BJ (cell line): ENCODE data around the gene PLEKHD1. TPM values are rescaled to one million over a fixed set of nuclear protein-coding genes. Genes with fewer than 3 reads are reported as not detected.

ENCODE experiments used
- CTCF ChIA-PET: fragments of 350-600 bp; formaldehyde crosslinking; extraction: SDS; loops from one replicate; lab custom pipeline; 2021; ENCODE audit warnings: antibody characterized with exemption, inconsistent platforms; lab: Yijun Ruan, JAX
- POLR2A ChIA-PET: fragments of 300-600 bp; sonication (Branson Sonifier 250); formaldehyde crosslinking; extraction: SDS; loops from one replicate; lab custom pipeline; 2021; ENCODE audit warnings: antibody characterized with exemption; lab: Charles Lee
- DNase-seq: peaks from one replicate; pipeline ENCODE4 v3.0.0-alpha.2; 2011; ENCODE audit warnings: low read depth
- H3K27me3 ChIP-seq: 2 replicates; pipeline ENCODE4 v1.6.0; 2011; ENCODE audit warnings: low read length; ENCODE audit not compliant: control insufficient read depth, insufficient read depth
- H3K36me3 ChIP-seq: 2 replicates; pipeline ENCODE4 v1.5.1; 2011; ENCODE audit warnings: low read length; ENCODE audit not compliant: control insufficient read depth, insufficient read depth
- H3K4me3 ChIP-seq: 2 replicates; pipeline ENCODE4 v1.5.1; 2011; ENCODE audit warnings: low read depth, mild to moderate bottlenecking, control low read depth, low read length
- polyA plus RNA-seq: library from polyadenylated mRNA; depleted of rRNA; stranded (reverse); fragments of >200 nt; gene quantifications from 2 replicates; pipeline ENCODE4 v1.2.3, GENCODE V29; 2011
- TF ChIP-seq, protein P1 (sequence below): IDR thresholded peaks from 2 replicates; pipeline ENCODE4 v1.5.1; 2011; ENCODE audit warnings: low read depth, mild to moderate bottlenecking, control low read depth, inconsistent platforms, low read length, moderate library complexity; ENCODE audit not compliant: insufficient read depth

The PLEKHD1 gene
- polyA plus RNA-seq, 1 experiment = 0.01 TPM

GRCh38 chr14:69506241-69506595, 21.7 kb downstream of the PLEKHD1 start:
- Histone ChIP-seq H3K27me3 (peaks cover 1% of the 10 kb centered on the region), H3K4me3 (no peak overlapping the region), H3K36me3 (no peaks in the 10 kb centered on the region)
- CTCF ChIA-PET = interaction anchor here (1.3 kb wide), 1 partner anchor 13 kb away, joined by 4 read pairs; no protein-coding TSS in a partner anchor
- POLR2A ChIA-PET = no interaction called here
- TF ChIP-seq, protein P1, sequence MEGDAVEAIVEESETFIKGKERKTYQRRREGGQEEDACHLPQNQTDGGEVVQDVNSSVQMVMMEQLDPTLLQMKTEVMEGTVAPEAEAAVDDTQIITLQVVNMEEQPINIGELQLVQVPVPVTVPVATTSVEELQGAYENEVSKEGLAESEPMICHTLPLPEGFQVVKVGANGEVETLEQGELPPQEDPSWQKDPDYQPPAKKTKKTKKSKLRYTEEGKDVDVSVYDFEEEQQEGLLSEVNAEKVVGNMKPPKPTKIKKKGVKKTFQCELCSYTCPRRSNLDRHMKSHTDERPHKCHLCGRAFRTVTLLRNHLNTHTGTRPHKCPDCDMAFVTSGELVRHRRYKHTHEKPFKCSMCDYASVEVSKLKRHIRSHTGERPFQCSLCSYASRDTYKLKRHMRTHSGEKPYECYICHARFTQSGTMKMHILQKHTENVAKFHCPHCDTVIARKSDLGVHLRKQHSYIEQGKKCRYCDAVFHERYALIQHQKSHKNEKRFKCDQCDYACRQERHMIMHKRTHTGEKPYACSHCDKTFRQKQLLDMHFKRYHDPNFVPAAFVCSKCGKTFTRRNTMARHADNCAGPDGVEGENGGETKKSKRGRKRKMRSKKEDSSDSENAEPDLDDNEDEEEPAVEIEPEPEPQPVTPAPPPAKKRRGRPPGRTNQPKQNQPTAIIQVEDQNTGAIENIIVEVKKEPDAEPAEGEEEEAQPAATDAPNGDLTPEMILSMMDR = no peak
- DNase-seq = no peak

DNA sequence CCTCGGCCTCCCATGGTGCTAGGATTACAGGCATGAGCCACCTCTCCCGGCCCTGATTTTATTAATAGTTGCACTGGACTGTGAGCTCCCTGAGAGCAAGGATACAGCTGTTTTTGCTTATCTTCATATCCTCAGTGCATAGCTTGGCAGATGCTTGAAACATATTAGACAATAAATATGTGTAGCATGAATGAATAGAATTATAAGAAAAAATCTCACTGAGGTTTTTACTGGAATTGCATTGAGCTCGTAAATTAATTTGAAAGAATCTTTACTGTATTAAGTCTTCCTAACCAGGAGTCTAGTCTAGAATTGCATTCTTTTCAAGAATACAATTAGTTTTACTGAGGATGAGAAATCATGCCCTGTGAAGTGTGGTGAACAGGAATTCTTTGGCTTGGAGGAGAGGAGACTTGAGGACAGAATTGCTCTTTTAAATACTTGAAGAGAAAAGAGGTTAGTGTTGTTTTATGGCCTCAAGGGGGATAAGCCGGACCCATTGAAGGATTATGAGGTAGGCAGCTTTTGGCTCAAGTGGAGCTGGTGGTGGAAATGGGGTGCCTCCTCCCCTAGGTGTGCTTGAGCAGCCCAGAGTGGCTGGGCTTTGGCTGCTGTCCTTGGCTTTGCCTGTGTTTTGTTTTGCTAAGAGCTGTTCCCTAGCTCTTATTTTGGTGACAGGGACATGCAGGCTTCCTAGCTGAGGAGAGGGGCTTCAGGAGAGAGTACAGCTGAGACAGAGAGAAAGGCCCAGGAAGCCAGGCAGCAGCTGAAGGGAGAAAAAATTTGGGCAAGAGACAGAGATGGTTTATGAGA, 34.0 kb downstream of the PLEKHD1 start:
- Histone ChIP-seq H3K27me3 (peaks cover 12% of the 10 kb centered on the region), H3K4me3 (no peak overlapping the region), H3K36me3 (no peaks in the 10 kb centered on the region)
- peak; percentile 56 for DNase-seq
- TF ChIP-seq, protein P1 = no peak
- ChIA-PET POLR2A (no interaction called here), CTCF (interaction anchor here (0.6 to 1.9 kb wide), 6 partner anchors 8 to 56 kb away, joined by 3 to 7 read pairs (median 4); partner anchors contain the start of gene CCDC177)

DNA sequence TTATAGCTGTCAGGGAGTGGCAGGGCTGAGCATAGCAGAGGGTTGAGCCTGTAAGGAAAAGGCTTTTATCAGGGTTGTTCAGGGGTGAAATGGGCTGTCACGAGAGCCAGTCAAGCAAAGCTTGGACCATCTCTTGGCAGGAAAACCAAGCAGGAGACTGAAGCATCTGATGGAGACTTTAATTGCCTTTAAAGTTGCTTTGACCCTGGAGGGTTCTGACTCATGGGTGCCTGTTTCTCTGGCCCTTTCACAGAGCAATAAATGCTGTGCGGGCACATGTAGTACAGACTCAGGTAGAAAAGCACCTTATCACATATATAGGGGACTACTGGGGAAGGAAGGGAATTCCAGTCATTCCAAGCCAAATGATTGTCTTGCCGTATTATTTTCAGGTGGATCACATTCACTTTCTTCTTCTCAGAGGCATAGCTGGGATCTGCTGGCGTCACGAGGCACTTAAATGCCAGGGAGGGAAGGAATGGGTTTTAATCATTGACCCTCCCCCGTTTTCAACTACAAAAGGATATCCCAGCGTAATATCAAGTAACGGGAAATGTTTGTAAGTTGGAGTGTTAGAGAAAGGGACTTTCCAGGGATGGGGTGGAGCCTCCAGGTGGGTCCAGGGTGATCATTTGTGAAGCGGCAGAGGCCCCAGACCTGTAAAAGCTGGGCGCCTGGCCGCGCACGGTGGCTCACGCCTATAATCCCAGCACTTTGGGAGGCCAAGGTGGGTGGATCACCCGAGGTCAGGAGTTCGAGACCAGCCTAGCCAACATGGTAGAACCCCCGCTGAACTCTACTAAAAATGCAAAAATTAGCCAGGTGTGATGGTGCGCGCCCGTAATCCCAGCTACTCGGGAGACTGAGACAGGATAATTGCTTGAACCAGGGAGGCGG, 34.9 kb downstream of the PLEKHD1 start:
- Histone ChIP-seq H3K27me3 (peaks cover 14% of the 10 kb centered on the region), H3K4me3 (no peak overlapping the region), H3K36me3 (no peaks in the 10 kb centered on the region)
- TF ChIP-seq, protein P1 = no peak
- POLR2A ChIA-PET = no interaction called here
- no peak for DNase-seq
- CTCF ChIA-PET = interaction anchor here (0.6 to 1.9 kb wide), 5 partner anchors 9 to 55 kb away, joined by 3 to 7 read pairs (median 4); partner anchors contain the start of gene CCDC177

DNA sequence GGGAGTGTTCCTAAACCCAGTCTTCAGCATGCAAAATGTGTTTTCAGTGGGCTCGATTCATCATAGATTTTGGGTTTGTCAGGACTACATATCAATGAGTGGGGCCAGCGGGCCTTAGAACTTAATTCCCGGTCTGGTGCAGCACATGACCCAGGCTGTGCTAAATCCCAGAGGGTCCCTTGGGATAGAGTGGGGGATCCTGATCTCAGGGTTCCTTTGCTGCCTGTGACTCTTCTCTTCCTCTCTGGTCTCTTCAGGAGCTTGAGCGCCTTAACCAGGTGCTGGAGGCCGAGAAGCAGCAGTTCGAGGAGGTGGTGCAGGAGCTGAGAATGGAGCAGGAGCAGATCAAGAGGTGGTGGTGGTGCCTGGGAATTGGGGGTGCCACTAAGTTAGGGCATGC, 37.5 kb downstream of the PLEKHD1 start:
- DNase-seq = no peak
- ChIA-PET CTCF (interaction anchor here (1.0 kb wide), 1 partner anchor 205 kb away, joined by 3 read pairs; no protein-coding TSS in a partner anchor), POLR2A (no interaction called here)
- TF ChIP-seq, protein P1 = no peak
- H3K27me3 ChIP-seq = peaks cover 23% of the 10 kb centered on the region
- H3K36me3 ChIP-seq = no peaks in the 10 kb centered on the region
- H3K4me3 ChIP-seq = no peak overlapping the region

DNA sequence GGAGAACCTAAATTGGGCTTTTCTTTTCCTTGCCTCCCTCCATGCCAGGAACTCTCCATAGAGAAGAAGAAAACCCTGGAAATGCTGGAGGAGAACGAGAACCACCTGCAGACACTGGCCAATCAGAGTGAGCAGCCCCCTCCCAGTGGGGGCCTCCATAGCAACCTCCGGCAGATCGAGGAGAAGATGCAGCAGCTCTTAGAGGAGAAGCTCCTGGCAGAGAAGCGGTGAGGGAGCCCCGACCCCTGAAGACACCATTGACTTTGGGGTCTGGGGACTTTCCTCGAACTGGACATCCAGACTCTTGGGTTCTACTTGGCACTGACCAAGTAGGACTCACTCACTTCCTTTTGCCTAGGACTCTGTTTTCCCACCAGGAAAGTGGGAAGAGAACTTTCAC, 41.4 kb downstream of the PLEKHD1 start:
- TF ChIP-seq, protein P1 = no peak
- POLR2A ChIA-PET = no interaction called here
- no peak for DNase-seq
- Histone ChIP-seq H3K4me3 (no peak overlapping the region), H3K27me3 (peaks cover 20% of the 10 kb centered on the region), H3K36me3 (no peaks in the 10 kb centered on the region)
- CTCF ChIA-PET = interaction anchor here (0.6 to 3.4 kb wide), 2 partner anchors 10 to 1708 kb away, joined by 5 to 19 read pairs; no protein-coding TSS in a partner anchor
